Spleen (tissue), 11 donors: ENCODE results near the gene ICAM3. TPM values are rescaled to one million over a fixed set of nuclear protein-coding genes. Genes with fewer than 3 reads are reported as not detected.

Experiments
- DNase-seq: peaks from one replicate; pipeline ENCODE4 v3.0.0-alpha.2; 2020
- H3K27ac ChIP-seq, 8 donors: fragments of 200-600 bp; sonication (generic) in 7 of 8; 1 replicate in 4 of 8; 2 replicates in 4 of 8; pipeline versions ENCODE4 v1.5.0 to v1.8.0; 2016 to 2021; ENCODE audit warnings: inconsistent platforms in 4 of 8, mild to moderate bottlenecking in 4 of 8, moderate library complexity in 1 of 8
- H3K27me3 ChIP-seq, 7 donors: fragments of 200-600 bp; sonication (generic) in 6 of 7; replicated peaks in 1 of 7; 1 replicate in 4 of 7; 2 replicates in 3 of 7; pipeline versions ENCODE4 v1.5.0 to v1.8.0; 2016 to 2021; ENCODE audit warnings: inconsistent platforms in 3 of 7, mild to moderate bottlenecking in 1 of 7
- H3K36me3 ChIP-seq, 6 donors: fragments of 200-600 bp; sonication (generic) in 5 of 6; 1 replicate in 4 of 6; 2 replicates in 2 of 6; pipeline versions ENCODE4 v1.5.0 to v1.8.0; 2016 to 2021; ENCODE audit warnings: inconsistent platforms in 2 of 6
- H3K4me1 ChIP-seq, 6 donors: fragments of 200-600 bp; sonication (generic) in 5 of 6; 1 replicate in 3 of 6; 2 replicates in 3 of 6; pipeline versions ENCODE4 v1.5.0 to v1.8.0; 2016 to 2021; ENCODE audit warnings: inconsistent platforms in 3 of 6
- H3K4me3 ChIP-seq, 8 donors: fragments of 200-600 bp; sonication (generic) in 7 of 8; 1 replicate in 4 of 8; 2 replicates in 4 of 8; pipeline versions ENCODE4 v1.5.0 to v1.8.0; 2016 to 2021; ENCODE audit warnings: inconsistent platforms in 4 of 8, mild to moderate bottlenecking in 4 of 8, moderate library complexity in 2 of 8
- H3K9me3 ChIP-seq, 8 donors: fragments of 200-600 bp; sonication (generic) in 7 of 8; 1 replicate in 4 of 8; 2 replicates in 4 of 8; pipeline versions ENCODE4 v1.5.0 to v1.8.0; 2016 to 2021; ENCODE audit warnings: inconsistent platforms in 4 of 8
- CTCF ChIP-seq, 11 experiments: fragments of 200-600 bp in 7 of 11; fragments of 450-650 bp in 4 of 11; sonication (generic) in 4 of 11; IDR thresholded peaks in 8 of 11; conservative IDR thresholded peaks in 3 of 11; 1 replicate in 7 of 11; 2 replicates in 4 of 11; pipeline versions ENCODE4 v1.4.0 to v1.8.0; 2016 to 2021; ENCODE audit warnings: antibody characterized with exemption in 11 of 11, inconsistent platforms in 4 of 11, mild to moderate bottlenecking in 1 of 11
- POLR2A ChIP-seq, 3 donors: fragments of 450-650 bp; IDR thresholded peaks; one replicate each; pipeline ENCODE4 v1.5.1; 2017; ENCODE audit warnings: antibody characterized with exemption in 3 of 3, mild to moderate bottlenecking in 1 of 3
- POLR2AphosphoS5 ChIP-seq, 3 donors: sonication (generic); formaldehyde crosslinking; IDR thresholded peaks; one replicate each; pipeline ENCODE4 v1.5.1; 2017; ENCODE audit warnings: antibody characterized with exemption in 3 of 3
- WGBS, 5 donors: extraction: QIAGEN DNeasy Blood & Tissue Kit in 3 of 5; methylation state at CpG; one replicate each; pipeline versions ENCODE4 v1.1.5 to v1.1.7; 2013 to 2018; 5-methylcytosine and 5-hydroxymethylcytosine counted together
- intact Hi-C: fragments of 100-400 bp; cut with DNase I; formaldehyde crosslinking; loops from one replicate; pipeline ENCODE4 v1.15.0; 2023; ENCODE audit warnings: low total_unique reads
- polyA plus RNA-seq, 3 donors: library from polyadenylated mRNA; stranded (reverse); fragments of 200-250 nt; gene quantifications; one replicate each; pipeline ENCODE4 v1.2.1, GENCODE V29; 2013
- total RNA-seq, 7 donors: library from RNA; depleted of rRNA in 3 of 7; stranded (reverse); fragments of >200 nt in 3 of 7; fragmentation: NEBNext Ultra II Directional in 4 of 7; extraction: Animal tissue kit (Norgen Biotek cat#: 25700) in 4 of 7; gene quantifications; one replicate each; pipeline versions ENCODE4 v1.1.0 to v1.2.1, GENCODE V29; 2016 to 2021
- donor health status: healthy with polysubstance abuse.
- donor health status: DM: no; HTN: no; CAD: no; lungs with moderate emphysema.
- donor health status: DM: no; HTN: no; CAD: no.
- donor health status: Bipolar disorder and iron deficiency.
- donor health status: healthy.
- donor health status: DM: no; HTN: no; CAD: no.
- donor health status: DM: yes; HTN: yes; CAD: no.

The ICAM3 gene
- total and polyA plus RNA-seq, 10 donors, result 69.3 to 180 (median 111) TPM

DNA sequence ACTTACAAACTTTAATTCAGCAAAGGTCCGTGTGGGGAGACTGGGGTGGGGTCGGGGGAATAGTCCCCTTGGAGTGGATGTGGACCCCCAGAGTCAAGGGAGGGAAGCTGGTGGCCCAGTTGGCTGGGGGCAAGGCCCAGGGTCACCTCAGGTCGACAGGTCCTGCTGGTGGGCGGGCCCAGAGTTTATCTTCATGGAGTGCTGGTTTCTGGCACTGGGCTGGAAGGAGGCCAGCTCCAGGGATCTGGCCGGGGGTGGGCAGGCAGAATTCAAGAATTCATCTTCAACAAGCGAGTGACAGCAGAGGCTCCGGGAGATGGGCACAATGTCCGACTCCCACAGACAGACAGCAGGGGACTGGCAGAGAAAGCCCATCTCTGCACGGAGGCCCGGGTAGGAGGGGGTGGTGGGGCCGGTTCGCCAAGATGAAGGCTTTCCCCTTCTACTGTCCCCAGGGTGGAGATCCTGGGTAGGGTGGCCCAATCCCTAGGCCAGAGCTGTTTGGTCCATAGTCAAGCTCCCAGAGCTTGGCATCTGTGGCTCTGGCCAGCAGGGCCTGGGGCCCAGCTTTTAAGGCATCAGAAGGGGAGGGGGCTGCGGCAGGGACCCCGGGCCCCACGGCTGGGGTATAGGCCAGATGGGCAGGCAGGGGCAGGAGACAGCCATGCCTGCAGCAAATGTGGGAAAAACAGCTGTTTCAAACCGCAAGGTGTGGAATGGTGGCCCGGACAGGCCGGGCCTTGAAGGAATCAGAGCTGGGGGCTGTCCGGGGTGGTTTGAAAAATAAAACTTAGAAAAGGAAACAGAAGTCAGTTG, 23.0 kb downstream of the ICAM3 start:
- no peaks in the 10 kb centered on the region for H3K9me3 ChIP-seq
- H3K27me3 ChIP-seq, result no peaks in the 10 kb centered on the region
- H3K36me3 ChIP-seq, result peaks cover 0 to 67% (median 51%) of the 10 kb centered on the region in 6 donors
- TF ChIP-seq POLR2AphosphoS5 (IDR thresholded peaks at IDR 0.05) (peak in 1 of 3 donors; percentile 25), POLR2A (IDR thresholded peaks at IDR 0.05) (no peak)
- H3K4me3 ChIP-seq, result peak overlapping the region in 5 of 8 donors; percentile 94 to 99 (median 98)
- no peak for DNase-seq
- intact Hi-C loops, result no loop called here
- H3K4me1 ChIP-seq, result peaks cover 12 to 26% (median 21%) of the 10 kb centered on the region in 6 donors
- peak overlapping the region in 4 of 8 donors; percentile 56 to 80 (median 72) for H3K27ac ChIP-seq
- 71 to 84% (median 79%) methylated on average over 17 to 19 of the region's 19 CpGs for WGBS, 5 donors

- intact Hi-C loops, result no loop called here
- peaks cover 0 to 64% (median 44%) of the 10 kb centered on the region in 6 donors for H3K36me3 ChIP-seq
- peak within 1 kb of the TSS; percentile 81 to 99 (median 96) for H3K4me3 ChIP-seq
- peak within 1 kb of the TSS in 6 of 8 donors; percentile 26 to 80 (median 66) for H3K27ac ChIP-seq
- H3K9me3 ChIP-seq, result no peaks in the 10 kb centered on the region
- WGBS, 5 donors, result 1 to 2% (median 1%) methylated on average over 38 to 55 of the region's 55 CpGs
- DNase-seq, result peak; percentile 95
- no peak for TF ChIP-seq CTCF (IDR thresholded peaks at IDR 0.05 in 8 of 11, conservative IDR thresholded peaks at IDR 0.05 in 3 of 11)
- no peak for TF ChIP-seq POLR2A (IDR thresholded peaks at IDR 0.05)
- TF ChIP-seq POLR2AphosphoS5 (IDR thresholded peaks at IDR 0.05), result peak; percentile 88 to 94 (median 89)
- no peaks in the 10 kb centered on the region for H3K27me3 ChIP-seq
- peaks cover 12 to 26% (median 21%) of the 10 kb centered on the region in 6 donors for H3K4me1 ChIP-seq
Observed at GRCh38 chr19:10315335-10316214, 23.8 kb downstream of the ICAM3 start, which contains the start of gene FDX2. FDX2 (minus strand) TSS chr19:10316015; CDS start chr19:10315996, 19 bp downstream.

GRCh38 chr19:10309423-10309822, 30.0 kb downstream of the ICAM3 start, which contains the start of gene ZGLP1:
ZGLP1 (minus strand) TSS chr19:10309815.
- peaks cover 0 to 46% (median 5%) of the 10 kb centered on the region in 6 donors for H3K36me3 ChIP-seq
- H3K27me3 ChIP-seq, result no peaks in the 10 kb centered on the region
- H3K4me1 ChIP-seq, result peaks cover 0 to 19% (median 5%) of the 10 kb centered on the region in 6 donors
- no peaks in the 10 kb centered on the region for H3K9me3 ChIP-seq
- DNase-seq, result no peak
- H3K4me3 ChIP-seq, result no peak within 1 kb of the TSS
- no peak for TF ChIP-seq CTCF (IDR thresholded peaks at IDR 0.05 in 8 of 11, conservative IDR thresholded peaks at IDR 0.05 in 3 of 11)
- no peak for TF ChIP-seq POLR2AphosphoS5 (IDR thresholded peaks at IDR 0.05)
- no peak for TF ChIP-seq POLR2A (IDR thresholded peaks at IDR 0.05)
- intact Hi-C loops, result no loop called here
- no peak within 1 kb of the TSS for H3K27ac ChIP-seq
- 85 to 92% (median 91%) methylated on average over 15 to 24 of the region's 24 CpGs for WGBS, 5 donors

DNA sequence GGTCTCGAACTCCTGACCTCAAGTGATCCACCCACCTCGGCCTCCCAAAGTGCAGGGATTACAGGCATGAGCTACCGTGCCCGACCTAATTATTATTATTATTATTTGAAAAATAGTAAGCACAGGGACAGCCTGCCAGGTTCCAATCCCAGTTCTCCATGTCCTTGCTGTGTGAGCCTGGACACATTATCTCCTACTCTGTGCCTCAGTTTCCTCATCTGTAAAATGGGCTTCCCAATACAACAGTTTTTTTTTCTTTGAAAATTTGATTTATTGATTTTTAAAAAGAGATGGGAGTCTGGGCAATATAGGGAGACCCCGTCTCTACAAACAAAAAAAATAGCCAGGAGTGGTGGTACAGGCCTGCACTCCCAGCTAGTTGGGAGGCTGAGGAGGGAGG, 33.1 kb downstream of the ICAM3 start:
- 79 to 92% (median 88%) methylated on average over 5 of the region's 5 CpGs for WGBS, 5 donors
- TF ChIP-seq POLR2A (IDR thresholded peaks at IDR 0.05), result no peak
- no peak for TF ChIP-seq CTCF (IDR thresholded peaks at IDR 0.05 in 8 of 11, conservative IDR thresholded peaks at IDR 0.05 in 3 of 11)
- TF ChIP-seq POLR2AphosphoS5 (IDR thresholded peaks at IDR 0.05), result no peak
- Histone ChIP-seq H3K4me3 (no peak overlapping the region), H3K27ac (no peak overlapping the region), H3K27me3 (peaks cover 0 to 7% (median 0%) of the 10 kb centered on the region in 7 donors), H3K36me3 (peaks cover 0 to 38% (median 5%) of the 10 kb centered on the region in 6 donors), H3K9me3 (no peaks in the 10 kb centered on the region), H3K4me1 (peaks cover 0 to 16% (median 4%) of the 10 kb centered on the region in 6 donors)
- intact Hi-C loops, result no loop called here
- DNase-seq, result no peak
